Naive thymus-derived CD4-positive, alpha-beta T cell (primary cell): ENCODE data around the gene ZNF804B. TPM values are rescaled to one million over a fixed set of nuclear protein-coding genes. Genes with fewer than 3 reads are reported as not detected.

ENCODE experiments used
- ATAC-seq: fragments of 150-1000 bp; cut with Tn5 transposase; 2 replicates; pipeline ENCODE4 v1.10.0; 2021; ENCODE audit warnings: mild to moderate bottlenecking, moderate library complexity
- CTCF ChIA-PET: fragments of 350-600 bp; sonication (Branson Sonifier 250); formaldehyde crosslinking; loops from one replicate; lab custom pipeline; 2021; ENCODE audit warnings: antibody characterized with exemption; lab: Charles Lee
- POLR2A ChIA-PET: fragments of 350-600 bp; sonication (Branson Sonifier 250); formaldehyde crosslinking; loops from one replicate; lab custom pipeline; 2021; ENCODE audit warnings: antibody characterized with exemption, inconsistent platforms; lab: Charles Lee
- DNase-seq, 9 donors: peaks; one replicate each; pipeline versions ENCODE4 v3.0.0 to v3.0.0-alpha.2; 2020 to 2022; ENCODE audit warnings: mixed read lengths in 1 of 9
- H3K27ac ChIP-seq: one replicate; pipeline ENCODE4 v1.7.0; 2013; ENCODE audit warnings: mild to moderate bottlenecking, low read depth, low read length, moderate library complexity
- H3K27me3 ChIP-seq, 2 donors: one replicate each; pipeline ENCODE4 v1.7.0; 2013; ENCODE audit warnings: low read length in 2 of 2, mild to moderate bottlenecking in 2 of 2, moderate library complexity in 2 of 2; ENCODE audit not compliant: control insufficient read depth in 2 of 2, insufficient read depth in 2 of 2
- H3K36me3 ChIP-seq, 3 experiments: 1 replicate in 2 of 3; 2 replicates in 1 of 3; pipeline ENCODE4 v1.7.0; 2013; ENCODE audit warnings: low read length in 3 of 3, mild to moderate bottlenecking in 3 of 3, moderate library complexity in 1 of 3; ENCODE audit not compliant: insufficient read depth in 3 of 3, control insufficient read depth in 2 of 3
- H3K4me1 ChIP-seq, 2 donors: one replicate each; pipeline ENCODE4 v1.7.0; 2013; ENCODE audit warnings: low read length in 2 of 2, mild to moderate bottlenecking in 2 of 2, moderate library complexity in 1 of 2; ENCODE audit not compliant: control insufficient read depth in 2 of 2, insufficient read depth in 2 of 2
- H3K4me3 ChIP-seq: 2 replicates; pipeline ENCODE4 v1.7.0; 2013; ENCODE audit warnings: mild to moderate bottlenecking, low read length
- H3K9me3 ChIP-seq, 3 experiments: 1 replicate in 2 of 3; 2 replicates in 1 of 3; pipeline ENCODE4 v1.7.0; 2013; ENCODE audit warnings: low read length in 3 of 3; ENCODE audit not compliant: control insufficient read depth in 2 of 3
- H3K27ac Mint-ChIP-seq, 9 donors: one replicate each; pipeline ENCODE4 v1.8.0; 2020 to 2022; ENCODE audit warnings: mixed read lengths in 9 of 9, mild to moderate bottlenecking in 8 of 9, moderate library complexity in 5 of 9, inconsistent platforms in 2 of 9
- H3K27me3 Mint-ChIP-seq, 5 donors: one replicate each; pipeline ENCODE4 v1.8.0; 2021 to 2022; ENCODE audit warnings: mixed read lengths in 5 of 5, mild to moderate bottlenecking in 1 of 5
- H3K36me3 Mint-ChIP-seq, 5 donors: one replicate each; pipeline ENCODE4 v1.8.0; 2020 to 2022; ENCODE audit warnings: mixed read lengths in 5 of 5, mild to moderate bottlenecking in 3 of 5, inconsistent platforms in 1 of 5
- H3K4me1 Mint-ChIP-seq, 7 donors: one replicate each; pipeline ENCODE4 v1.8.0; 2020 to 2022; ENCODE audit warnings: mixed read lengths in 7 of 7, mild to moderate bottlenecking in 3 of 7, inconsistent platforms in 1 of 7
- H3K4me3 Mint-ChIP-seq, 10 donors: one replicate each; pipeline ENCODE4 v1.8.0; 2020 to 2022; ENCODE audit warnings: mild to moderate bottlenecking in 10 of 10, mixed read lengths in 10 of 10, moderate library complexity in 6 of 10, inconsistent platforms in 2 of 10
- H3K9me3 Mint-ChIP-seq, 11 donors: one replicate each; pipeline ENCODE4 v1.8.0; 2020 to 2022; ENCODE audit warnings: mixed read lengths in 11 of 11, mild to moderate bottlenecking in 4 of 11, inconsistent platforms in 1 of 11, moderate library complexity in 1 of 11
- intact Hi-C, 2 donors: fragments of 100-400 bp; cut with micrococcal nuclease; formaldehyde crosslinking; loops; one replicate each; pipeline ENCODE4 v1.15.1; 2023
- polyA plus RNA-seq, 2 donors: library from polyadenylated mRNA; unstranded; fragments of 300-500 nt; fragmentation: Illumina TruSeq; gene quantifications; one replicate each; pipeline ENCODE4 v1.2.3, GENCODE V29; 2021
- total RNA-seq, 6 experiments: library from RNA in 5 of 6; stranded (reverse) in 5 of 6; gene quantifications; 1 replicate in 5 of 6; 2 replicates in 1 of 6; pipeline ENCODE4 v1.2.3 and lab custom pipeline; 2021 to 2026

The ZNF804B gene
- total and polyA plus RNA-seq, 7 experiments from 2014 or later, result not detected

DNA sequence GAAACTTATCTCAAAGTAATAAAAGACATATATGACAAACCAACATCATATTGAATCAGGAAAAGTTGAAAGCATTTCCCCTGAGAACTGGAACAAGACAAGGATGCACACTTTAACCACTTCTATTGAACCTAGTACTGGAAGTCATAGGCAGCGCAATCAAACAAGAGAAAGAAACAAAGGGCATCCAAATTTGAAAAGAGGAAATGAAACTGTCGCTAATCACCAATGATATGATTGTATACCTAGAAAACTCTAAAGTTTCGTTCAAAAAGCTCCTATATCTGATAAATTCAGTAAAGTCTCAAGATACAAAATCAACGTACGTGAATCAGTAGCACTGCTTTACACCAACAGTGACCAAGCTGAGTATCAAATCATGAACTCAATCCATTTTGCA is 173.8 kb downstream of the ZNF804B start:
- Mint-ChIP-seq H3K36me3 (no peaks in the 10 kb centered on the region), H3K27ac (no peak overlapping the region), H3K4me1 (no peaks in the 10 kb centered on the region), H3K9me3 (peaks cover 0 to 5% (median 0%) of the 10 kb centered on the region in 11 donors), H3K4me3 (no peak overlapping the region), H3K27me3 (peaks cover 0 to 11% (median 0%) of the 10 kb centered on the region in 5 donors)
- intact Hi-C loops, result no loop called here
- Histone ChIP-seq H3K27me3 (no peaks in the 10 kb centered on the region), H3K36me3 (no peaks in the 10 kb centered on the region), H3K9me3 (no peaks in the 10 kb centered on the region), H3K27ac (no peak overlapping the region), H3K4me3 (no peak overlapping the region), H3K4me1 (no peaks in the 10 kb centered on the region)
- ChIA-PET POLR2A (no interaction called here), CTCF (no interaction called here)
- no peak for ATAC-seq
- DNase-seq, result no peak

DNA sequence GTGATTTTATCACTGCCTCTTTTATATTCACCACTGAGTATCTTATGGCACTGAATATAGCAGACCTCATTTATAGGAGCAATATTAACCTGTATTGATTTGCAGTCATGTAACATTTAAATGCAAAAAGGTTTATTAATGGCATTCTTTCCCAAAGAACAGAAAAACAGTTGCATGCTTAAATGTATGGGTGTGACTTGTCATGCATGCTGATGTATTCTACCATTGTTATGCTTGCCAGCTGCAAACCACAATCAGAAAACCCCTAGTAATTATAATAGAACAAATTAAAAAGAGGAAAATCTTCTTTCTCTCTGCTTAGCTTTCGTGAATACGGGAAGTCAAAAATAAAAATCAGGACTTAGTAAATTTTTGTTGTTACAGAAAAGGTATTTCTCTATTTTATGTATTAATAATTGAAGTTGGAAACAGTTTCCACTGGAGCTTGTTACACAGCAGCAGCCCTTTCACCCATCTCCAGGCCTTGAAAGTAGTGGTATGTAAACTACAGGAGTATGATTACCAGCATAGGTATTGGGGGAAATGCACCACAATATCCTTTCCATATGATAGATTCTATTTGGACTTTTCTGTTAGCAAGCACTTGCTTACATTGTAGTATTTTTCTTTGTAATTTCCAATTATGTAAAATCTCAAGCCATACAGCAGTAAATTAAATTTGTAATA is 183.5 kb downstream of the ZNF804B start:
- ATAC-seq, result no peak
- Mint-ChIP-seq H3K4me3 (no peak overlapping the region), H3K9me3 (peaks cover 0 to 4% (median 0%) of the 10 kb centered on the region in 11 donors), H3K4me1 (no peaks in the 10 kb centered on the region), H3K27me3 (no peaks in the 10 kb centered on the region), H3K36me3 (no peaks in the 10 kb centered on the region), H3K27ac (no peak overlapping the region)
- H3K36me3 ChIP-seq, result no peaks in the 10 kb centered on the region
- H3K4me3 ChIP-seq, result no peak overlapping the region
- no peaks in the 10 kb centered on the region for H3K4me1 ChIP-seq
- intact Hi-C loops, result no loop called here
- CTCF ChIA-PET, result no interaction called here
- no peak overlapping the region for H3K27ac ChIP-seq
- H3K9me3 ChIP-seq, result no peaks in the 10 kb centered on the region
- H3K27me3 ChIP-seq, result no peaks in the 10 kb centered on the region
- DNase-seq, result no peak
- POLR2A ChIA-PET, result no interaction called here

DNA sequence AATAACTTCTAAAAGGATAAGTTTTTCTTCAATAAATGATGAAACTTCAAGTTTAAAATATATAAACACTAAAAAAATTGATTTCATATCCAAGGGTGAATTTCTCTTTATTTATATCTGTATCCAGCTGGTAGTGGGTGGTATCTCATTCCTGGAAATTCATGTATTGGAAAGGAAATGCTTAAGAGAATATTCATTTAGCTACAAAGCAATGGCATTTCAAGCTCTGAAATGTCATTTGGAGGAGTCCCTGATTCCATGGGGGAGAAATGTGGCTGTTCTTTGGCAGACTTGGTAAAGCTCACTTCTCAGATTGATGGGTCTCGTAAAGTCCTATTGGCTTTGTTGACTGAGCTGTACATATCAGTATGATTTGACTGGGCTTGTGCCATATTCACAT is 192.3 kb downstream of the ZNF804B start:
- H3K9me3 ChIP-seq, result no peaks in the 10 kb centered on the region
- POLR2A ChIA-PET, result no interaction called here
- H3K27me3 ChIP-seq, result no peaks in the 10 kb centered on the region
- DNase-seq (no peak), ATAC-seq (no peak)
- Mint-ChIP-seq H3K27ac (no peak overlapping the region), H3K4me3 (no peak overlapping the region), H3K4me1 (no peaks in the 10 kb centered on the region), H3K9me3 (peaks cover 0 to 2% (median 0%) of the 10 kb centered on the region in 11 donors), H3K27me3 (peaks cover 0 to 4% (median 0%) of the 10 kb centered on the region in 5 donors), H3K36me3 (no peaks in the 10 kb centered on the region)
- no peaks in the 10 kb centered on the region for H3K4me1 ChIP-seq
- intact Hi-C loops, result no loop called here
- no peak overlapping the region for H3K4me3 ChIP-seq
- CTCF ChIA-PET, result interaction anchor here (0.6 to 0.8 kb wide), 2 partner anchors 27 to 635 kb away, joined by 3 read pairs; no protein-coding TSS in a partner anchor
- no peaks in the 10 kb centered on the region for H3K36me3 ChIP-seq
- no peak overlapping the region for H3K27ac ChIP-seq

DNA sequence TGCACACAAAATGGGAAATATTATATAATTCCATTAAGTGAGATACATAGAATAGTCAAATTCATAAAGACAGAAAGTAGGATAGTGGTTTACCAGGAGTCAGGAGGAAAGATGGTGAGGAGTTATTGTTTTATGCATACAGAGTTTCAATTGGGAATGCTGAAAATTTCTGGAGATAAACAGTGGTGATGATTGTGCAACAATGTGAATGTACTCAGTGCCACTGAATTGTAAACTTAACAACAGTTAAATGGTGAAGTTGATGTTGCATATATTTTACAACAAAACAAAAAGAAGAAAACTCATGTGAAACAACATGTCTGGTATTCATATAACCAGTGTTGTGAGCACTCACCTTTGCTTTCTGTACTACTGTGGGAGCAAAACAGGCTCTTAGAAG is 204.9 kb downstream of the ZNF804B start:
- Mint-ChIP-seq H3K27ac (no peak overlapping the region), H3K4me1 (no peaks in the 10 kb centered on the region), H3K9me3 (no peaks in the 10 kb centered on the region), H3K27me3 (peaks cover 0 to 3% (median 0%) of the 10 kb centered on the region in 5 donors), H3K36me3 (no peaks in the 10 kb centered on the region), H3K4me3 (no peak overlapping the region)
- no peak overlapping the region for H3K27ac ChIP-seq
- H3K4me3 ChIP-seq, result no peak overlapping the region
- ChIA-PET CTCF (no interaction called here), POLR2A (no interaction called here)
- no peaks in the 10 kb centered on the region for H3K36me3 ChIP-seq
- H3K27me3 ChIP-seq, result no peaks in the 10 kb centered on the region
- intact Hi-C loops, result no loop called here
- H3K4me1 ChIP-seq, result no peaks in the 10 kb centered on the region
- DNase-seq (no peak), ATAC-seq (no peak)
- H3K9me3 ChIP-seq, result no peaks in the 10 kb centered on the region

DNA sequence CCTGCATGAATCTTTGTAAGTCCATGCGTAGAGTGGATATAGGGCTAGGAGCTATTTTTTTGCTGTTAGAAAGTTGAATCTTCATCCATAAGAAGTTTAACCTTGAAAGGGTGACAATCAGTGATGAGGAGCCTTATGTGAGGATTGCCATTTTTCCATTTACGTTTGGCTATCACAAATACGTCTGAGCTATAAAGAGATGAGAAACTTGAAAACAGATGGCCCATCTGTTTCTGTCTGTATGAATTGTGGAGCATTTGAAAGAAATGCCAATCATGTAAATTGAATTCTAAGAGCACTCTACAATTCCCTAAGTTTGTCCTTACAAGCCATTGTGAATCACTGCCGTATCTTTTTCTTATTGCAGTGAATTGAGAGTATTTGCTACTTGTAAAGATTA is 205.9 kb downstream of the ZNF804B start:
- H3K4me1 ChIP-seq, result no peaks in the 10 kb centered on the region
- Mint-ChIP-seq H3K27ac (no peak overlapping the region), H3K36me3 (no peaks in the 10 kb centered on the region), H3K4me3 (no peak overlapping the region), H3K9me3 (no peaks in the 10 kb centered on the region), H3K27me3 (no peaks in the 10 kb centered on the region), H3K4me1 (no peaks in the 10 kb centered on the region)
- H3K36me3 ChIP-seq, result no peaks in the 10 kb centered on the region
- DNase-seq (no peak), ATAC-seq (no peak)
- H3K9me3 ChIP-seq, result no peaks in the 10 kb centered on the region
- intact Hi-C loops, result loop anchor here (5.0 kb wide), 2 partner anchors 657 to 807 kb away; no protein-coding TSS in a partner anchor
- H3K27me3 ChIP-seq, result no peaks in the 10 kb centered on the region
- H3K4me3 ChIP-seq, result no peak overlapping the region
- CTCF ChIA-PET, result no interaction called here
- POLR2A ChIA-PET, result no interaction called here
- H3K27ac ChIP-seq, result no peak overlapping the region

DNA sequence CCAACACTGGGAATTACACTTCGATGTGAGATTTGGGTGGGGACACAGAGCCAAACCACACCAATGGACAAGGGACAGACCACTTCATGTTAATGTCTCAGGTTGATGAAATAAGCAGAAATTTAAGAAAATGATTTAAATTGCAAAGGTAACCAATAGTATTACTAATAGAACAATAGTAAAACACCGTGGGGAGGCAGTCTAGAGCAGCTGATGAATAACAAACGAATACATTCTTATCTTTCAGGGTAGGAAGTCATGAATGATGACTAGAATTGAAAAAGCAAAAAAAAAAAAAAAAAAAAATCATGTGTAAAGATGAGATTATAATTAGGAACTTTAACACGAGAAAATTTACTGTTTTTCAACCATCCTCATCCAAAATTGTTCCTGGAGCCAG is 207.9 kb downstream of the ZNF804B start:
- Histone ChIP-seq H3K27me3 (no peaks in the 10 kb centered on the region), H3K4me3 (no peak overlapping the region), H3K27ac (no peak overlapping the region), H3K36me3 (no peaks in the 10 kb centered on the region), H3K9me3 (no peaks in the 10 kb centered on the region), H3K4me1 (no peaks in the 10 kb centered on the region)
- ATAC-seq (no peak), DNase-seq (no peak)
- ChIA-PET POLR2A (no interaction called here), CTCF (interaction anchor here (0.7 kb wide), 1 partner anchor 107 kb away, joined by 3 read pairs; no protein-coding TSS in a partner anchor)
- H3K27ac Mint-ChIP-seq, result no peak overlapping the region
- intact Hi-C loops, result loop anchor here (1.0 to 5.0 kb wide), 3 partner anchors 655 to 805 kb away; no protein-coding TSS in a partner anchor
- H3K36me3 Mint-ChIP-seq, result no peaks in the 10 kb centered on the region
- H3K9me3 Mint-ChIP-seq, result no peaks in the 10 kb centered on the region
- H3K27me3 Mint-ChIP-seq, result no peaks in the 10 kb centered on the region
- no peak overlapping the region for H3K4me3 Mint-ChIP-seq
- H3K4me1 Mint-ChIP-seq, result no peaks in the 10 kb centered on the region

DNA sequence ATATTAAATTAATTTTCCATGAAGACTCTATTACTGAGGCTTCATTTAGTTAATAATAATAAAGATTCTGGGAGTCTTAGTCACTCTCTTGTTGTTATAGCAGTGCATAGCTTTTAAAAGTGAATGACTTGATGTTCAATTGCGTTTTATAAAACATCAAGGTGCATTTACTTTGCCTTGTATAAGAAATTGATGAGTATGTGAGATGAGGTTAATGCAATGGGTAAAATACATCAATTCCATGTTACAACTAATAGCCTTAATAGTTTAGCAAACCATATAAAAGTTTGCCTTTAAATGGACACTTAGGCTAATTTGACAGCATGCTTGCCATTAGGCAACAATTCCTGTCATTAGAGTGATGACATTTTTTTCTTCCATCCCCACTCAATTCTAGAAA is 209.7 kb downstream of the ZNF804B start:
- Mint-ChIP-seq H3K27ac (no peak overlapping the region), H3K4me3 (no peak overlapping the region), H3K4me1 (no peaks in the 10 kb centered on the region), H3K27me3 (no peaks in the 10 kb centered on the region), H3K9me3 (no peaks in the 10 kb centered on the region), H3K36me3 (no peaks in the 10 kb centered on the region)
- Histone ChIP-seq H3K27ac (no peak overlapping the region), H3K9me3 (no peaks in the 10 kb centered on the region), H3K4me3 (no peak overlapping the region), H3K4me1 (no peaks in the 10 kb centered on the region), H3K27me3 (no peaks in the 10 kb centered on the region), H3K36me3 (no peaks in the 10 kb centered on the region)
- ATAC-seq (no peak), DNase-seq (no peak)
- ChIA-PET CTCF (interaction anchor here (0.6 kb wide), 1 partner anchor 282 kb away, joined by 3 read pairs; no protein-coding TSS in a partner anchor), POLR2A (no interaction called here)
- intact Hi-C loops, result loop anchor here (5.0 kb wide), 2 partner anchors 653 to 803 kb away; no protein-coding TSS in a partner anchor
